ENCODE data around the gene LAMC1. TPM values are rescaled to one million over a fixed set of nuclear protein-coding genes. Genes with fewer than 3 reads are reported as not detected.
A peak's percentile ranks its signal among the peaks of the same experiment; 100 is the strongest.

Gene LAMC1
- total and polyA plus RNA-seq, 2 experiments from 2014 or later = 18.4 to 116 TPM

DNA sequence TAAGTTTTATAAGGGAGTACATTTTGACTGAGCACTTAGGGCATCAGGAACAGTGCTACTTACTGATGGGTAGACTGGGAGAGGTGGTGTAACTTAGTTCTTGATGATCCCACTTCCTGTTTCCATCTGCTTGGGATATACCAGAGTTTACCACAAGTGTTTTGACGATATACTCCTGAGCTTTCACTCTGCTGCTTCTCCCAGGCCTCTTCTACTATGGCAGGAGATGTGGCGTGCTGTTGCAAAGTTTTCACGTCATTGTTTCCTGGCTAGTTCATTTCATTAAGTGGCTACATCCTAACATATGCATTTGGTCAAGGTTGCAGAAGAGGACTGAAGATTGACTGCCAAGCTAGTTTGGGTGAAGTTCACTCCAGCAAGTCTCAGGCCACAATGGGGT is 121.5 kb downstream of the LAMC1 start (continued):
- TF ChIP-seq, protein P1, sequence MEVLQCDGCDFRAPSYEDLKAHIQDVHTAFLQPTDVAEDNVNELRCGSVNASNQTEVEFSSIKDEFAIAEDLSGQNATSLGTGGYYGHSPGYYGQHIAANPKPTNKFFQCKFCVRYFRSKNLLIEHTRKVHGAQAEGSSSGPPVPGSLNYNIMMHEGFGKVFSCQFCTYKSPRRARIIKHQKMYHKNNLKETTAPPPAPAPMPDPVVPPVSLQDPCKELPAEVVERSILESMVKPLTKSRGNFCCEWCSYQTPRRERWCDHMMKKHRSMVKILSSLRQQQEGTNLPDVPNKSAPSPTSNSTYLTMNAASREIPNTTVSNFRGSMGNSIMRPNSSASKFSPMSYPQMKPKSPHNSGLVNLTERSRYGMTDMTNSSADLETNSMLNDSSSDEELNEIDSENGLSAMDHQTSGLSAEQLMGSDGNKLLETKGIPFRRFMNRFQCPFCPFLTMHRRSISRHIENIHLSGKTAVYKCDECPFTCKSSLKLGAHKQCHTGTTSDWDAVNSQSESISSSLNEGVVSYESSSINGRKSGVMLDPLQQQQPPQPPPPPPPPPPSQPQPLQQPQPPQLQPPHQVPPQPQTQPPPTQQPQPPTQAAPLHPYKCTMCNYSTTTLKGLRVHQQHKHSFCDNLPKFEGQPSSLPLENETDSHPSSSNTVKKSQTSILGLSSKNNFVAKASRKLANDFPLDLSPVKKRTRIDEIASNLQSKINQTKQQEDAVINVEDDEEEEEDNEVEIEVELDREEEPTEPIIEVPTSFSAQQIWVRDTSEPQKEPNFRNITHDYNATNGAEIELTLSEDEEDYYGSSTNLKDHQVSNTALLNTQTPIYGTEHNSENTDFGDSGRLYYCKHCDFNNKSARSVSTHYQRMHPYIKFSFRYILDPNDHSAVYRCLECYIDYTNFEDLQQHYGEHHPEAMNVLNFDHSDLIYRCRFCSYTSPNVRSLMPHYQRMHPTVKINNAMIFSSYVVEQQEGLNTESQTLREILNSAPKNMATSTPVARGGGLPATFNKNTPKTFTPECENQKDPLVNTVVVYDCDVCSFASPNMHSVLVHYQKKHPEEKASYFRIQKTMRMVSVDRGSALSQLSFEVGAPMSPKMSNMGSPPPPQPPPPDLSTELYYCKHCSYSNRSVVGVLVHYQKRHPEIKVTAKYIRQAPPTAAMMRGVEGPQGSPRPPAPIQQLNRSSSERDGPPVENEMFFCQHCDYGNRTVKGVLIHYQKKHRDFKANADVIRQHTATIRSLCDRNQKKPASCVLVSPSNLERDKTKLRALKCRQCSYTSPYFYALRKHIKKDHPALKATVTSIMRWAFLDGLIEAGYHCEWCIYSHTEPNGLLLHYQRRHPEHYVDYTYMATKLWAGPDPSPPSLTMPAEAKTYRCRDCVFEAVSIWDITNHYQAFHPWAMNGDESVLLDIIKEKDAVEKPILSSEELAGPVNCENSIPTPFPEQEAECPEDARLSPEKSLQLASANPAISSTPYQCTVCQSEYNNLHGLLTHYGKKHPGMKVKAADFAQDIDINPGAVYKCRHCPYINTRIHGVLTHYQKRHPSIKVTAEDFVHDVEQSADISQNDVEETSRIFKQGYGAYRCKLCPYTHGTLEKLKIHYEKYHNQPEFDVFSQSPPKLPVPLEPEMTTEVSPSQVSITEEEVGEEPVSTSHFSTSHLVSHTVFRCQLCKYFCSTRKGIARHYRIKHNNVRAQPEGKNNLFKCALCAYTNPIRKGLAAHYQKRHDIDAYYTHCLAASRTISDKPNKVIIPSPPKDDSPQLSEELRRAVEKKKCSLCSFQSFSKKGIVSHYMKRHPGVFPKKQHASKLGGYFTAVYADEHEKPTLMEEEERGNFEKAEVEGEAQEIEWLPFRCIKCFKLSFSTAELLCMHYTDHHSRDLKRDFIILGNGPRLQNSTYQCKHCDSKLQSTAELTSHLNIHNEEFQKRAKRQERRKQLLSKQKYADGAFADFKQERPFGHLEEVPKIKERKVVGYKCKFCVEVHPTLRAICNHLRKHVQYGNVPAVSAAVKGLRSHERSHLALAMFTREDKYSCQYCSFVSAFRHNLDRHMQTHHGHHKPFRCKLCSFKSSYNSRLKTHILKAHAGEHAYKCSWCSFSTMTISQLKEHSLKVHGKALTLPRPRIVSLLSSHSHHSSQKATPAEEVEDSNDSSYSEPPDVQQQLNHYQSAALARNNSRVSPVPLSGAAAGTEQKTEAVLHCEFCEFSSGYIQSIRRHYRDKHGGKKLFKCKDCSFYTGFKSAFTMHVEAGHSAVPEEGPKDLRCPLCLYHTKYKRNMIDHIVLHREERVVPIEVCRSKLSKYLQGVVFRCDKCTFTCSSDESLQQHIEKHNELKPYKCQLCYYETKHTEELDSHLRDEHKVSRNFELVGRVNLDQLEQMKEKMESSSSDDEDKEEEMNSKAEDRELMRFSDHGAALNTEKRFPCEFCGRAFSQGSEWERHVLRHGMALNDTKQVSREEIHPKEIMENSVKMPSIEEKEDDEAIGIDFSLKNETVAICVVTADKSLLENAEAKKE (CRISPR knock-in tag; IDR thresholded peaks at IDR 0.05) = no peak
- TF ChIP-seq ZNF114 (CRISPR knock-in tag; IDR thresholded peaks at IDR 0.05) (no peak), EZH2 (IDR thresholded peaks at IDR 0.05; ENCODE audit: low read depth, unreplicated experiment) (no peak), JUNB (IDR thresholded peaks at IDR 0.05; ENCODE audit: unreplicated experiment) (no peak), STAT1 (IDR thresholded peaks at IDR 0.05; ENCODE audit: unreplicated experiment) (no peak)
- TF ChIP-seq, protein P2, sequence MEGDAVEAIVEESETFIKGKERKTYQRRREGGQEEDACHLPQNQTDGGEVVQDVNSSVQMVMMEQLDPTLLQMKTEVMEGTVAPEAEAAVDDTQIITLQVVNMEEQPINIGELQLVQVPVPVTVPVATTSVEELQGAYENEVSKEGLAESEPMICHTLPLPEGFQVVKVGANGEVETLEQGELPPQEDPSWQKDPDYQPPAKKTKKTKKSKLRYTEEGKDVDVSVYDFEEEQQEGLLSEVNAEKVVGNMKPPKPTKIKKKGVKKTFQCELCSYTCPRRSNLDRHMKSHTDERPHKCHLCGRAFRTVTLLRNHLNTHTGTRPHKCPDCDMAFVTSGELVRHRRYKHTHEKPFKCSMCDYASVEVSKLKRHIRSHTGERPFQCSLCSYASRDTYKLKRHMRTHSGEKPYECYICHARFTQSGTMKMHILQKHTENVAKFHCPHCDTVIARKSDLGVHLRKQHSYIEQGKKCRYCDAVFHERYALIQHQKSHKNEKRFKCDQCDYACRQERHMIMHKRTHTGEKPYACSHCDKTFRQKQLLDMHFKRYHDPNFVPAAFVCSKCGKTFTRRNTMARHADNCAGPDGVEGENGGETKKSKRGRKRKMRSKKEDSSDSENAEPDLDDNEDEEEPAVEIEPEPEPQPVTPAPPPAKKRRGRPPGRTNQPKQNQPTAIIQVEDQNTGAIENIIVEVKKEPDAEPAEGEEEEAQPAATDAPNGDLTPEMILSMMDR (conservative IDR thresholded peaks at IDR 0.05; ENCODE audit: low read depth in 2 of 2) = no peak

DNA sequence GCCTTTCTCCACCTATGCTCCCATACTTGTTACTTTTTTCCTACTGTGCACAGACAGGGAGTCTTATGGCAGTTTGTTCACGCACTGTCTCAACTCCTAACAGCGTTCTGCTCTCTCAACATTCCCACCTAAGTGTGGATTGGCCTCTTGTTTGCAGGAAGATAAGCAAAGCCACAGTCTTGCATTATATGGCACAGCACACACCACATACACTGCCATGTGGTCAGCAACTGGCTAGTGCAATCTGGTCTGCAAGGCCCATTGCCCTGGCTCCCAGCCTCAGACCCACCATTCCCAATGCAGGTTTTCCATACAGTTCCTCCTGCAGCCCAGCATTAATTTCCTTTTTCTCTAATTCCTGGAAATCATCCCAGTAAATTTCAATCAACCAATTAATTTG is 124.5 kb downstream of the LAMC1 start:
- Histone ChIP-seq H2AFZ (no peak overlapping the region), H3F3A (replicated peaks; ENCODE audit: low read depth) (no peaks in the 10 kb centered on the region), H3K4me1 (ENCODE audit: insufficient read depth) (no peaks in the 10 kb centered on the region), H3K36me3 (ENCODE audit: insufficient read depth) (0 out of 2 replicates have a peak, but pooled peaks cover 3% of the 10 kb centered on the region), H3K79me2 (replicated peaks; ENCODE audit: insufficient read depth) (no peaks in the 10 kb centered on the region), H4K20me1 (replicated peaks; ENCODE audit: insufficient read depth) (no peaks in the 10 kb centered on the region), H3K27me3 (ENCODE audit: insufficient read depth) (no peaks in the 10 kb centered on the region), H3K27ac (ENCODE audit: low read depth) (no peak overlapping the region), H3K4me3 (no peak overlapping the region), H3K4me2 (no peak overlapping the region), H3K9me2 (ENCODE audit: insufficient read depth) (no peaks in the 10 kb centered on the region)
- H3K9me3 Mint-ChIP-seq = no peaks in the 10 kb centered on the region
- peak; percentile 23; the same call in 1 of the 3 replicates for ATAC-seq
- peaks cover 2% of the 10 kb centered on the region; the same call in 1 of the 3 replicates for H3K4me1 Mint-ChIP-seq
- H3K4me3 Mint-ChIP-seq = no peak overlapping the region
- H3K27me3 Mint-ChIP-seq (ENCODE audit: insufficient read depth, low read depth, poor library complexity) = no peaks in the 10 kb centered on the region
- no peak for DNase-seq (ENCODE audit: low spot score)
- TF ChIP-seq, protein P2 (conservative IDR thresholded peaks at IDR 0.05; ENCODE audit: low read depth in 2 of 2) = no peak
- no peak for TF ChIP-seq JUNB (IDR thresholded peaks at IDR 0.05; ENCODE audit: unreplicated experiment)
- no peak for TF ChIP-seq ZNF114 (CRISPR knock-in tag; IDR thresholded peaks at IDR 0.05)
- TF ChIP-seq CREB1 (CRISPR knock-in tag; IDR thresholded peaks at IDR 0.05; ENCODE audit: low read depth) = no peak
- TF ChIP-seq EZH2phosphoT487 (IDR thresholded peaks at IDR 0.05; ENCODE audit: unreplicated experiment) = no peak
- TF ChIP-seq POLR2AphosphoS5 (IDR thresholded peaks at IDR 0.05; ENCODE audit: low read depth) = no peak
- no peak for TF ChIP-seq EZH2 (IDR thresholded peaks at IDR 0.05; ENCODE audit: low read depth, unreplicated experiment)
- no peak for TF ChIP-seq STAT1 (IDR thresholded peaks at IDR 0.05; ENCODE audit: unreplicated experiment)
- no peaks in the 10 kb centered on the region for H3K36me3 Mint-ChIP-seq (ENCODE audit: low read depth)
- H3K27ac Mint-ChIP-seq = no peak overlapping the region

Measured in GM23338 (cell line).